NCI-H2227 (cell line): ENCODE results near the gene RNF19B.
"Not testable (repeated sequence)": the region's sequence is repeated elsewhere in the genome, so short reads cannot be mapped to it uniquely, and the experiment has no call there.

Experiments
- DNase-seq: peaks from one replicate; lab custom pipeline; 2025; ENCODE audit not compliant: unreplicated experiment; lab: John Stamatoyannopoulos, UW

The RNF19B gene

GRCh38 chr1:32933742-32934322 lies 30.8 kb downstream of the RNF19B start:
- no peak for DNase-seq

- no peak for DNase-seq
Observed at GRCh38 chr1:32931760-32932159, 32.8 kb downstream of the RNF19B start.

GRCh38 chr1:32929366-32929765 lies 35.2 kb downstream of the RNF19B start:
- DNase-seq, result no peak

GRCh38 chr1:32928715-32929114 lies 35.9 kb downstream of the RNF19B start:
- no peak for DNase-seq

DNA sequence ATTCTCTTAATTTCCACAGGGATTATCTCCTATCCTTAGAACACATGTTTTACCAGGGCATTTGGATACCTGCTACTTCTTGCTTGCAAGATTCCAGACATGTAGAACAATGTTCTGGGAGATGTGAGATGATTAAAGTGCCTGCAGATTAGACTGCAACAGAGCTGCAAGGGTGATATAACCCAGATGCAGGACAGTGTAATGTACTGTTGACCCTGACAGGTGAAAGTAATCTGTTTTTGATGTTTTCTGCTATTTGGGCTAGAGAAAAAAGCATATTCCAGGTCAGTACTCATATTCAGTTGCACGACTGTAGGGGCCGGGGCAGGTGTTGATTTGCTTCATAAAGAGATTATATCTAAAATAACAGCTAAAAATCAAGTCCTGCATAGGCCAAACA lies 36.3 kb downstream of the RNF19B start:
- DNase-seq, result no peak

DNA sequence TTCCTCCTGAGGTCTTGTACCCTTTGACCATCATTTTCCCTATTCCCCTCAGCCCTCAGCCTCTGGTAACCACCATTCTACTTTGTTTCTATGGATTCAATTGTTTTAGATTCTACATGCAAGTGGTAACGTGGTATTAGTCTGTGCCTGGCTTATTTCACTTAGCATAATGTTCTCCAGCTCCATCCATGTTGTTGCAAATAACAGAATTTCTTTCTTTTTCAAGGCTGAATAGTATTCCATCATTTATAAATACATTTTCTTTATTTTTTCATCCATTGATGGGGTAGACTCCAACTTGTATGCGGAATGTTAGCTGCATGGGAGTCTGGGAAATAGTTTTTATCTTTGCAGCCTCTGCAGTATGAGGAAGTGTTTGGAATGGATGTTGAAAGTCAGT lies 37.2 kb downstream of the RNF19B start:
- DNase-seq, result no peak

- no peak for DNase-seq
Observed at GRCh38 chr1:32926562-32926961, 38.0 kb downstream of the RNF19B start.

DNA sequence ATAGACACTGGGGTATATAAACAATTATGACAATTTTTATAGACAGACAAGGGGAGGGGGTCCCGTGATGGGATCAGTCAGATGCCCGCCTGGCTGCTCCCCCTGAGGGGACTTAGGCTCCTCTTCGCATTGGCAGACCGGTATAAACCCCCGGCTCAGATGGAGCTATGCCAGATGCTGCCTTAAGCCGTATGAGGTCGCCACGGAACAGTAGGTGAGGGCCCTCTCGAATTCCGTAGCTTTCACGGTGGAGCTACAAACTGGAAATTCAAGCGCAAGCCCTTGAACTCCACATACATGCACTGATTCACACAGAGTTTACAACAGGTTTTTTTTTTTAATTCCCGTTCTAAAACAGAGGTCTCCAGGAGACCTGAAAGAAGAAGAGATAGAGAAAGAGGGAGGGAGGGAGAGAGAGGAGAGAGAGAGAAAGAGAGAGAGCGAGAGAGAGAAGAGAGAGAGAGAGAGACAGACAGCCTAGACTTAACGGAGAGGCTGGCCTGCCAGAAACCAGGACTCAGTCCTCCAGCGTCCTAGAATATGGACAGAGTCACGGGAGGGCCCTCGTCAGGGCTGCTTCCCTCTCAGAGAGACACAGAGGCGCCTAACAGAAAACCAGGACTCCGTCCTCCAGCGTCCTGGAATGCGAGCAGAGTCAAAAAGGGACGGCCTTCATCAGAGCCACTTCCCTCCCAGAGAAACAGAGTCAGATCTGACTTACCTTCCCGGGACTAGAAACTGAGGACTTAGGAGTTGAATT lies 39.0 kb downstream of the RNF19B start:
- peak; percentile 30 for DNase-seq

DNA sequence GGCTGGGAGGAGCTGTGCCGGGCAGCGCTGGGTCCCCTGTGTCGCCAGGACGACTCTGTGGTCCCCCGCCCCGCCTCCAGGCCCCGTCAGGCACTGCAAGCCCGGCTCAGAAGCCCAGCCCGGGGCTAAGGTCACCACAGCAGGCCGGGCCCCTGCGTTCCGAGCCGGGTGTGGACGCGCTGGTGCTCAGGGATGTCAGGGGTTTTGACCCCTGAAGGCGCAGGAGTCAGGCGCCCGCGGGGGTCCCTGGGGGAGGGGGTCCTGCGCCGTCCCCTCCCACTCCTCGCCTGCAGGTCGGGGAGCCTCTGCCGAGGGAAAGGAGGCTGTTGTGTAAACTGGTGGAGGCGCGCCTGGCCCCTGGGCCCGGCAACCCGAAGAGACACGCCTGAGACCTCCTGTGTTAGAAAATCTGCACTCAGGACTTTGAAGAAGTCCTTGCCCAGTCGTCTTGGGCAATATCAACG lies 39.7 kb downstream of the RNF19B start:
- DNase-seq, result no peak

GRCh38 chr1:32920833-32921232 lies 43.8 kb downstream of the RNF19B start:
- no peak for DNase-seq

DNA sequence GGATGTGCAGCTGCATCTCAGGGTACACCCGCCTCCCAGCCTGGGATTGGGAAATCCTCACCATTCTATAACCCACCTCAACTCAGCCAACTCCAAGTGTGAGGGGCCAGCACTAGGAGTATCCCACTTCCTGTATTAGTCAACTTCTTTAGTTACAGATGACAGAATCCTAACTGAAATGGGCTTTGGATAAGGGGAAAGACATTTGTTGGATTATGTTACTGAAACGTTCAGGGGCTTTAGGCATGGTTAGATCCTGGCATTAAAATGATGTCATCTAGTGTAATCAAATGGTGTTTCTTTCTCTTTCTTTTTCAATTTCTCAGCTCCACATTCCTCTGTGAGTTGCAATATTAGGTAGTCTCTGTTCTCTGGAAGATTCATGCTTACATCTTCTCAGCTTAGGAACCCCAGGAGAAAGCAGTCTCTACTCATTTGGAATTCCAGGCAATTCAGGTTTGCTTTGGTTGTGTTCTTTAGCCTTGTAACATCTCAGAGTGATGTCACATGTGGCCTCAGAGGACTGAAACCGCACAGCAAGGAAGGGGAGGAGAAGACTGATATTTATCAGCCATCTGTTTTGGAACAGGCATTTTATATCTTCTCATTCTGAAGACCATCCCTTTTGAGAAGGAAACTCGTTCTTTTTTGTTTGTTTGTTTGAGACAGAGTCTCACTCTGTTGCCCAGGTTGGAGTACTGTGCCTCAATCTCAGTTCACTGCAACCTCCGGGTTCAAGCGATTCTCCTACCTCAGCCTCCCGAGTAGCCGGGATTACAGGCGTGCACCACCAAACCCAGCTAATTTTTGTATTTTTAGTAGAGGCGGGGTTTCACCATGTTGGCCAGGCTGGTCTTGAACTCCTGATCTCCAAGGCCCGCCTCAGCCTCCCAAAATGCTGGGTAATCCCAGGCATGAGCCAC lies 44.5 kb downstream of the RNF19B start:
- no peak for DNase-seq

DNA sequence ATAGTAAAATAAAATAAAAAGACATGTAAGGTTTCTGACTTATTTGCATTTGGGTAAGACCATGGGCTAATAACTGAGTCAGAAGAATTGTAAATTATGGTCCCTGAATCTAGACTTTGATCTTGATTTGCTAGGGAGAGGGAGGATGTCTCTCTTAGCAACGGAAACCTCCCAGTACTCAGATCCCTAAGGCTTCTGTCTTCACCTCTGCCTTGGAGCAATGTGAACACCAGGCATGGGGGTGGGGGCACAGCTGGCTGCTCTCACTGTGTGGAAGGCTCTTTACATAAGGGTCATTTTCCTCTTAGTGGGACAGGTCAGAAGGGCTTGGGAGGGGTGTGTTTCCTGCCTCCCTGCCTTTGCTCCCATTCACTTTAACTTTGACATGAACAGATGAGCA lies 46.4 kb downstream of the RNF19B start:
- DNase-seq, result peak; percentile 51

DNA sequence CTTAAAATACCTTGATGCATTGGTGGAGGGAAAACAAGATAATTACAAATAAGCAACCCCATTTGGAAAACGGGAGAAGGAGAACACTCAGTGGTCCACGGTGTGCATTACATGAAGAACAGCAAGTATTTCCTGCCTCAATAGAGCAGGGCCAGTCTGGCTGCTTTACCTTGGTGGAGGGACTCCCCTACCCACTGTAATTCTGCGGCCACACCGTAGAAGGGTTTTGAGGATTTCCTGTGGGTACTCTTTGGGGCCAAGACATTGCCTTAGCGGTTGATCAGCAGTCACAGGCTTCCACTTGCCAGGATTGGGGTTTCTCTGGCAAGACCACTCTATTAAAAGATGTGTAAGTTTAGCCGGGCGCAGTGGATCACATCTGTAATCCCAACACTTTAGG lies 47.1 kb downstream of the RNF19B start:
- no peak for DNase-seq

DNA sequence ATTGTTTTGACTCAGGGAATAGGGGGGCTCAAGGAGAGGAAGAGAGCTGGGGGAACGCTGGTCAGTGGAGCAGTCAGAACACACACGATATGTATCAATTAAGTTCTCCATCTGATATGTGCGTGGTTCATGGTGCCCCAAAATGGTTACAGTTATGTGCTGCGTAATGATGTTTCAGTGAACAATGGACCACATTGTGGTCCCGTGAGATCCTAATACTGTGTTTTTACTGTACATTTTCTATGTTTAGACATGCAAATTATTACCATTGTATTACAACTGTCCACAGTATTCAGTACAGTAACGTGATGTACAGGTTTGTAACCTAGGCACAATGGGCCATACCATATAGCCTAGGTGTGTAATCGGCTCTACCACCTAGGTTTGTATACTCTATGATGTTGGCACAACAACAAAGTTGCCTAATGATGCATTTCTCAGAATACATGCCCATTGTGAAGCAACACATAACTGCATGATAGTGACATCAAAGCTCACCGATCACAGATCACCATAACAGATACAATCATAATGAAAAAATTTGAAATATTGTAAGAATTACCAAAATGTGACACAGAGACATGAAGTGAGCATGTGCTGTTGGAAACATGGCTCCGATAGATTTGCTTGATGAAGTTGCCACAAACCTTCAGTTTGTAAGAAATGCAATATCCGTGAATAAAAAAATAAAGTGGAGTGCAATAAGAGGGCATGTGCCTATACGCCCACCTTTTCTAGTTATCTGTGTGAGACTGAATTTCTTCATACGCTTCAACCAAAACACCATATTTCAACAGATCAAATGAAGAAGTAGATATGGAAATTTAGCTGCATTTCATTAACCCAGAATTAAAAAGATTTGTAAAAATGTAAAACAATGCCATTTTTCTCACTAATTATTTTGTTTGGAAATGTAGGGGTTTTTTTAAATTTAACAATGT lies 48.6 kb downstream of the RNF19B start:
- no peak for DNase-seq

- no peak for DNase-seq
Observed at GRCh38 chr1:32910319-32910718, 54.3 kb downstream of the RNF19B start.

DNA sequence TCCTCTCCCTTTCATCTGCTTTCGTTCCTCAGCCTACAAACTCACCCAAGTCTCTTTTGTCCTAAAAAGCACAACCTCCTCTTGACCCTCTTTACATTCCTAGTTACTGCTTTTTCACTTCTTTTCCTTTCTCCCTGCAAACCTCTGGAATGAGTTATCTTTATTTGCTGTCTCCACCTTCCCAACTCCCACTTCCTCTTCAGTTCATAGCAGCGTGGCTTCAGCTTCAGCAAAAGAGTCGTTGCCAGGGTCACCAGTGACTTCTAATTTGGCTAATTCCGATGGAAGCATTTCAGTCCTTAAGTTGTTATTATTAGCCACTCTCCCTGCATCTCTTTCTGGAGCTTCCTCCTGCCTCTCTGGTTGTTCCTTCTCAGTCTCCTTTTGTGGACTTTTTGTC lies 57.2 kb downstream of the RNF19B start:
- DNase-seq, result peak; percentile 31

DNA sequence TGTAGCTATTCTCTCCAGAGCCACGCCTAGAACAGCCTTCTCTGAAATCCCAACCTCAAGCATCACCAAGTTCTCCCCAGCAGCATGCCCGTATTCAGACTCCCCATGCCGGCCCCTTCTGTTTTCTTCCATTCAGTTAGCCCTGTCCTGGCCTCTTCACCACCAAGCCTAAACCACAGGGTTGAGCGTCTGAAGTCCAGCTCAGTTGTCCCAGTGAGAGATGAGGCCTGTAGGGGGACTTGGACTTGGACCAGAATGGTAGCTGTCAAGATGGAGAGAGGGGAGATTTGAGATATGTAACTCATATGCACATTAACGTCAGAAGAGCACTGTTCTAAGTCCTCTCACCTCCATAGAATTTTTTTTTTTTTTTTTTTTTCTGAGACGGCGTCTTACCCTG lies 58.0 kb downstream of the RNF19B start:
- no peak for DNase-seq

- DNase-seq, result not testable (repeated sequence)
Observed at GRCh38 chr1:32905588-32905987, 59.0 kb downstream of the RNF19B start.

DNA sequence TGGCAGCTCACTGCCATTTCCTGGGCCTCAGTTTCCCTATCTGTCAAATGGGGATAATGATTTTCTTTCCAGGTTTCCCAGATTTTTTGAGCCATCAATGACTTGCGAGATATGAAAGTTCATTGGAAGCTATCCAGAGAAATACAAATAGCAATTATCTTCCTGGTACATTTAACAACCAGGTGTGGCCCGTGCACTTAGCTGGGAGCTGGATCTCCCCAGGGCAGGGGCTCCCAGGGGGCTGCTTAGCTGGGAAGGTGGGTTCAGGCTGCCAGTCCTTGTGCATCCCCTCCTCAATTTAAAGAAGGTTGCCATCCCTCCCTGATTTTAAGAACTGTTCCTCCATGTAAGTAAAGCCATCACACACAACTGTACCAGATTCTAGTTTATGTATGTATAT lies 59.8 kb downstream of the RNF19B start:
- DNase-seq, result no peak

DNA sequence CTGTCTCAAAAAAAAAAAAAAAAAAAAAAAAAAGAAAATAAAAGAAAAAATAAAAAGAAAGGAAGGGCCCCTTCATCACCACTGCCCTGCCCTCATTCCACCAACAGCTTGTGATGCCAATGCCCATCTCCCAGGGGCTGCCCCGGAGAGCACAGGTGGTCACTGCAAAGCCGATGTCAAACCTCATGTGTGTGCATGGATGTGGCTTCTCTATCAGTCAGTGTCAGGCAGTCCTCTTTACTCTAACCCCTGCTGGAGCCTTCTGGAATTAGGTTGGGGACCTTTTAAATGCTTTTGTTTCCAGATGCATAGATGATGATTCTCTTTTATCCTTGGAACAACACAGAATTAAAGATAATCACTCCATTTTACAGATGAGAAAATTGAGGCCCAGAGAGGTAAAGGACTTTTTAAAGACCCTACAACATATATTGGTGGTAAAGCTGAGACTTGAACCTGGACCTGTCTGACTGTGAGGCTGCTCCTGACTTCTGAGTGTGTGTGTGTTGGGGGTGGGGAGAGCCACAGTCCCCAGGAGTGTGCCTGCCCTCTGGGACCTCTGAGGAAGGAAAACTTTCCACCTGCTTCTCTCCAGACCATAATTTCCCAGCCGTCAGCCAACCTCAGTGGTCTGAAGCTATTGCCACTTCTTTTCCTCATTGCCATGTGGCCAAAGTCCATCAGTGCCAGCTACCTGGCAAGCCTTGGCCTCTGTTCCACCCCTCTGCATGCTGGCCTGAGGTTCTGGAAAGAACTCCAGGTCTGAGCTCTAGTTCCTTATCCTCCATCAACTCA lies 60.4 kb downstream of the RNF19B start:
- DNase-seq, result no peak
